Natural killer cell treated with Interleukin-12 subunit alpha and Interleukin-12 subunit beta and Interleukin-15 and Interleukin-18, amount 100 ng/mL, for 72 hours (primary cell): ENCODE data around the gene FNDC3B. TPM values are rescaled to one million over a fixed set of nuclear protein-coding genes. Genes with fewer than 3 reads are reported as not detected.
"Not testable (repeated sequence)": the region's sequence is repeated elsewhere in the genome, so short reads cannot be mapped to it uniquely, and the experiment has no call there.

Source experiments
- ATAC-seq, 2 donors: fragments of 150-1000 bp; cut with Tn5 transposase in 1 of 2; sonication (Bioruptor Pico), chemical (Tn5 transposase) in 1 of 2; 2 replicates each; pipeline ENCODE4 v1.10.0; 2021
- DNase-seq: peaks from one replicate; pipeline ENCODE4 v3.0.0; 2022; ENCODE audit warnings: low spot score
- H3K27ac Mint-ChIP-seq, 2 donors: 1 replicate in 1 of 2; 2 replicates in 1 of 2; pipeline ENCODE4 v1.8.0; 2022; ENCODE audit warnings: mixed read lengths in 2 of 2, mild to moderate bottlenecking in 1 of 2, moderate library complexity in 1 of 2
- H3K27me3 Mint-ChIP-seq, 2 donors: 1 replicate in 1 of 2; 2 replicates in 1 of 2; pipeline ENCODE4 v1.8.0; 2022; ENCODE audit warnings: mixed read lengths in 2 of 2
- H3K36me3 Mint-ChIP-seq: one replicate; pipeline ENCODE4 v1.8.0; 2022; ENCODE audit warnings: mixed read lengths
- H3K4me1 Mint-ChIP-seq, 2 donors: 1 replicate in 1 of 2; 2 replicates in 1 of 2; pipeline ENCODE4 v1.8.0; 2022; ENCODE audit warnings: low read depth in 2 of 2, mixed read lengths in 2 of 2, mild to moderate bottlenecking in 1 of 2
- H3K4me3 Mint-ChIP-seq: one replicate; pipeline ENCODE4 v1.8.0; 2022; ENCODE audit warnings: mixed read lengths
- H3K9me3 Mint-ChIP-seq: 2 replicates; pipeline ENCODE4 v1.8.0; 2022; ENCODE audit warnings: mixed read lengths
- total RNA-seq, 2 donors: library from RNA; stranded (reverse); gene quantifications; one replicate each; pipeline ENCODE4 v1.2.3, GENCODE V29; 2022

The FNDC3B gene
- total RNA-seq = 100 to 1,000 TPM; 149 to 217 TPM

DNA sequence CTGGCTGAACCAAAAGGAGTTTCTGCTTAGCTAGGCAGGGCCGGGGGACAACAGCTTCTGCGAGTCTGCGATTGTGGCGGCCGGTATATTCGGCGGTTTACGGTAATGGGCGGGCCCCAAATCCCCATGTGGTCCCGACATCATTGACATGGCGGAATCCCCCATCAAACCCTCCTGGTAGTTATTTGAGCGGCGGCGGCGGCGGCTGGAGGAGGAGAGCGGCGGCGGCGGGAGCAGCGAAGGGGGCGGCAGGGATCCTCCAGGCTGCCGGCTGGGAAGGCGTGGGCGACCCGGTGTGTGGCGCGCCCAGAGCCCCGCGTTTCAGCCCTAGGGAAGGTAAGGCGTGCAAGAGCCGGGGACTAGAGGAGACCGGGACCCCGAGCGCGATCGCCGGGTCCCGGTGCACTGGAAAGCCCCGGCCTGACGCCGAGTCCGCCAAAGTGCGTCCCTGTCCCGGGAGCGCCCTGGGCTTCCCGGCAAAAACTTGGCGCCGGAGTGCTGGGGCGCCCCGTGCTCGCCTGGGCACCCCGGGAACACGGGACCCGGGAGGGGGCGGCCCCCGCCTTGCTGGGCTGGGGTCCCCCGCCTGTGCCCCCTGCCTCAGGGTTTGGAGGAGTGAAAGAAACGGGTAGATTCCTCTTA is at the start of gene FNDC3B:
FNDC3B (plus strand) TSS at position 143 of the 642 bp plus-strand sequence. CDS start 72,902 bp downstream, outside the sequence.
- Mint-ChIP-seq H3K4me3 (peak within 1 kb of the TSS; percentile 92), H3K27ac (peak within 1 kb of the TSS; percentile 87 to 98), H3K27me3 (no peaks in the 10 kb centered on the region), H3K36me3 (peaks cover 12% of the 10 kb centered on the region), H3K4me1 (peaks cover 54 to 68% of the 10 kb centered on the region in 2 donors), H3K9me3 (peaks cover 4% of the 10 kb centered on the region)
- peak; percentile 94 for DNase-seq
- peak; percentile 87 to 91 for ATAC-seq

DNA sequence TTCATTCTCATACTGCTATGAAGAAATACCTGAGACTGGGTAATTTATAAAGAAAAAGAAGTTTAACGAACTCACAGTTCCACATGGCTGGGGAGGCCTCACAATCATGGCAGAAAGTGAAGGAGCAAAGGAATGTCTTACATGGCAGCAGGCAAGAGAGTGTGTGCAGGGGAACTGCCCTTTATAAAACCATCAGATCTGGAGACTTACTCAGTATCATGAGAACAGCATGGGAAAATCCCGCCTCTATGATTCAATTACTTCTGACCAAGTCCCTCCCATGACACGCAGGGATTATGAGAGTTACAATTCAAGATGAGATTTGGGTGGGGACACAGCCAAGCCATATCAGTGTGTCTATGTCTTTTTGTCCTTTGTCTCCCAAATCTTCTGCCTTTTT is 49.1 kb upstream of the FNDC3B start:
- not testable (repeated sequence) for H3K27me3 Mint-ChIP-seq, H3K4me3 Mint-ChIP-seq, H3K36me3 Mint-ChIP-seq, H3K9me3 Mint-ChIP-seq, ATAC-seq, DNase-seq
- Mint-ChIP-seq H3K4me1 (peaks cover 10 to 20% of the 10 kb centered on the region in 2 donors), H3K27ac (peak overlapping the region in 1 of 2 donors; percentile 49)

DNA sequence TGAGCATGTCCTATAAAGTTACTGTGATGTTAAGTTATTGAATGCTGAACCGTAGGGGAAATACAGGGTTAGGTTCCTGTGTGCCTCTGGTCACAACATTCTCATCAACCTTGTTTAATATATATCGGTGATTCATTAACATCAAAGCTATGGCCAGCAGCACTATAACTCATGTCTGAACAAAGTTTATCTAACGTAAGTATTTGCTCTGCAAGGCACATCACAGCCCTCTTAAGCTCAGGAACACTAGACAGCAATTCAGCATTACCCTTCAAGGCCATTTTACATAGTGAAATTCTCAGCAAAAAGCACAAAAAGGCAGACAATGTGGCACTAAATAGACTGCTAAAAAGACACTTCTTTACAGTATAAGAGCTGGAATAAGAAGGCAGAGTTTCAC is 48.2 kb upstream of the FNDC3B start:
- H3K27me3 Mint-ChIP-seq = no peaks in the 10 kb centered on the region
- H3K4me3 Mint-ChIP-seq = no peak overlapping the region
- peaks cover 15 to 18% of the 10 kb centered on the region in 2 donors for H3K4me1 Mint-ChIP-seq
- H3K36me3 Mint-ChIP-seq = peaks cover 4% of the 10 kb centered on the region
- DNase-seq (no peak), ATAC-seq (no peak)
- H3K9me3 Mint-ChIP-seq = no peaks in the 10 kb centered on the region
- H3K27ac Mint-ChIP-seq = no peak overlapping the region

DNA sequence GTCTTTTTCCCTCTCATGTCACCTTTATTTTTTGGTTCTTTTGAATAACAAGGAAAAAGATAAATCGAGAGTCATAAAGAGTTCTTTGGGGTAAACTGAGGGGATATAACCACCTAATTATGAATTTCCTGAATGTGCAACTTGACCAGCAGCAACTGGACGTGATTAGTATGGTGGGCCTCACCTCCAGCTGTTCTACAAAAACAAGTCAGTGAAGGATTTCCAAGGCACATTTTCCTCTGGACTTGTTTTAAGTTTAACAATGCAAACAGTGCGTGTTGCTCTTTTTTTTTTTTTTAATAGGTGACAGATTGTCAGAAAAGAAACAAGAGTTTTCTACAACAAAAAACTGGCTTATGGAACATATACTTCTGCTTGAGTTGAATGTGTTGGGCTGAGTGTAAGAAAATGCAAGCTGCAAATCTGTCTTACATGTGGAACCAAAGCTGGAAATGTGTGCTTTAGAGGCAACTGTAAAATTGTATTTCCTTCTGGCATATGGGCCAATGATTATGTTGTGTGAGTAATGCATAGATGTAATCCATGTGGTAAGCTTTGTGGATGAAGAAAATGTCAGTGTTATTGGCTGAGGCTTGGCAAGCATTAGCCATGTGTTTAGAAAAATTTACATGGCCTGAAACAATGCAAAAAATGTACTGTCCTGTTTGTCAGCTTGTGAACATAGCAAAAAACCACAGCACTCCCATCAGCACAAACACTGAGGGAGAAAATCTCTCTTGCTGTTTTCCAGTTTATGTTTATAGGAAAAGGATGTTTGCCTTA is 44.5 kb upstream of the FNDC3B start:
- H3K4me1 Mint-ChIP-seq = peaks cover 20 to 21% of the 10 kb centered on the region in 2 donors
- peaks cover 11% of the 10 kb centered on the region for H3K36me3 Mint-ChIP-seq
- H3K4me3 Mint-ChIP-seq = peak overlapping the region; percentile 36
- ATAC-seq (no peak), DNase-seq (no peak)
- H3K27me3 Mint-ChIP-seq = no peaks in the 10 kb centered on the region
- peaks cover 3% of the 10 kb centered on the region for H3K9me3 Mint-ChIP-seq
- H3K27ac Mint-ChIP-seq = peak overlapping the region; percentile 78 to 92

DNA sequence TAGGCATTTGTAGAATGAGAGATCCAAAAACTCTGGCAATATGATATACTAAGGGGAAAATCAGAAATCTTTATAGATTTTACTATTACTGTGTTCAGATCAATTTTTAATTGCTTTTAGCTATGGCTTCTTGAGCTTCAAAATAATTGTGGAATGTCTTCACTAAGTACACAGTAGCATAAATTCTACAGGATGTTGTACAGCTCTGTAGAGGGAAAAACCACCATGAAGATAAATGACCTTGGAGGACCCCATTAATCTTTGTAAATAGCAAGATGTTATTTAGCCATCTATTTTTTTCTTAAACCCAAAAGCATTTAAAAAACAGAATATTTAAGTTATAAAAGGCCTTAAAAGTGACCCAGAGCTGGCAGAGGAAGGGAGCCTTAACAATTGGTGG is 43.9 kb upstream of the FNDC3B start:
- H3K36me3 Mint-ChIP-seq = peaks cover 7% of the 10 kb centered on the region
- H3K4me3 Mint-ChIP-seq = peak overlapping the region; percentile 36
- H3K4me1 Mint-ChIP-seq = peaks cover 20 to 21% of the 10 kb centered on the region in 2 donors
- ATAC-seq (no peak), DNase-seq (no peak)
- H3K9me3 Mint-ChIP-seq = peaks cover 3% of the 10 kb centered on the region
- peak overlapping the region; percentile 78 to 92 for H3K27ac Mint-ChIP-seq
- no peaks in the 10 kb centered on the region for H3K27me3 Mint-ChIP-seq

DNA sequence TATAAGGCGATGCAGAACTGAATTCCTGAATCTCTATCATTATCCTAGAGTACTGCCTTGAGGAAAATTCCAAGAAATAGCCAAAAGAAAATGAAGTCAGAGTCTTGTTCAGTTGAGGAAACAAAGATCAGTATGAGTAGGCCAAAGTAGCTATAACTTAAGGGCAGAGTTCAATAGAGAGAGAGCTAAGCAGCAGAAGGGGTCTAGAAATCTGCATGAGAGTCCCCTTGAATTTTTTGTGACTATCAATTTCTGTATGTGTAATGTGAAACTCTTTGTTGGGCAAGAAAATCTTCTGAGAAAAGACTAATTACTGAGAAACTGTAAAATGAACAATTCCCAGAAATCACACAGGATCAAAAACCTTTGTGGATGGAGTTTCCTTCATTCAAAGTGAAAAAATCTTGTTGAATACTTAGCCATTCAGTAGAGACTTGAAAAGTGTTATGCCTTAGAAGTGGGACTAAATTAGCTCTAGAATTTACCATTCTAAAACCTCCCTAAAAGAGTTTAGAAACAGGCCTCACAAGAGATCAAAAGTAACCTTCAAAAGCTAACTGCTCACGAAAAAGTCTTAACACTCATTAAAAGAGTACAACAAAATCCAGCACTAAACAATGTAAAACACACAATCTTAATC is 43.1 kb upstream of the FNDC3B start:
- Mint-ChIP-seq H3K27me3 (no peaks in the 10 kb centered on the region), H3K9me3 (peaks cover 3% of the 10 kb centered on the region), H3K4me1 (peaks cover 21 to 24% of the 10 kb centered on the region in 2 donors), H3K4me3 (peak overlapping the region; percentile 45), H3K27ac (peak overlapping the region; percentile 78 to 92), H3K36me3 (peaks cover 7% of the 10 kb centered on the region)
- peak; percentile 84 to 90 for ATAC-seq
- no peak for DNase-seq

DNA sequence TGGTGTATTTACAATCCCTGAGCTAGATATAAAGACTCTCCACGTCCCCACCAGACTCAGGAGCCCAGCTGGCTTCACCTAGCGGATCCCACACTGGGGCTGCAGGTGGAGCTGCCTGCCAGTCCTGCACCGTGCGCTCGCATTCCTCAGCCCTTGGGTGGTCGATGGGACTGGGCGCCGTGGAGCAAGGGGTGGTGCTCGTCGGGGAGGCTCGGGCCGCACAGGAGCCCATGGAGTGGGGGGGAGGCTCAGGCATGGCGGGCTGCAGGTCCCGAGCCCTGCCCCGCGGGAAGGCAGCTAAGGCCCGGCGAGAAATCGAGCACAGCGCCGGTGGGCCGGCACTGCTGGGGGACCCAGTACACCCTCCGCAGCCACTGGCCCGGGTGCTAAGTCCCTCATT is 40.6 kb upstream of the FNDC3B start:
- not testable (repeated sequence) for H3K9me3 Mint-ChIP-seq, H3K4me3 Mint-ChIP-seq, H3K27me3 Mint-ChIP-seq, DNase-seq, H3K36me3 Mint-ChIP-seq, H3K27ac Mint-ChIP-seq, ATAC-seq
- H3K4me1 Mint-ChIP-seq = peaks cover 21 to 24% of the 10 kb centered on the region in 2 donors

- not testable (repeated sequence) for H3K9me3 Mint-ChIP-seq, ATAC-seq, H3K36me3 Mint-ChIP-seq, H3K4me3 Mint-ChIP-seq, H3K27me3 Mint-ChIP-seq, H3K4me1 Mint-ChIP-seq, H3K27ac Mint-ChIP-seq, DNase-seq
These were observed 37.8 kb upstream of the FNDC3B start for GRCh38 chr3:172001616-172002015.

- Mint-ChIP-seq H3K27me3 (no peaks in the 10 kb centered on the region), H3K9me3 (no peaks in the 10 kb centered on the region), H3K36me3 (no peaks in the 10 kb centered on the region), H3K4me3 (no peak overlapping the region), H3K27ac (no peak overlapping the region), H3K4me1 (peaks cover 0 to 4% of the 10 kb centered on the region in 2 donors)
- no peak for DNase-seq
- ATAC-seq = no peak
These were observed 36.8 kb upstream of the FNDC3B start for GRCh38 chr3:172002512-172003078.

DNA sequence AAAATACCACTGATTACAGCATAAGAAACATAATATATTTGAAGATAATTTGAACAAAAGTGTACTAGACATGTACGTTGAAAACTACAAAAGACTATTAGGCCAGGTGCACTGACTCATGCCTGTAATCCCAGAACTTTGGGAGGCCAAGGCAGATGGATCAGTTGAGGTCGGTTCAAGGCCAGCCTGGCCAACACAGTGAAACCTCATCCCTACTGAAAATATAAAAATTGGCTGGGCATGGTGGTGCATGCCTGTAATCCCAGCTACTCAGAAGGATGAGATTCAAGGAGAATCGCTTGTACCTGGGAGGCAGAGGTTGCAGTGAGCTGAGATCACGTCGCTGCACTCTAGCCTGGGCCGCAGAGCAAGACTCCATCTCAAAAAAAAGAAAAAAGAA is 36.2 kb upstream of the FNDC3B start:
- no peak overlapping the region for H3K4me3 Mint-ChIP-seq
- H3K36me3 Mint-ChIP-seq = no peaks in the 10 kb centered on the region
- peaks cover 0 to 4% of the 10 kb centered on the region in 2 donors for H3K4me1 Mint-ChIP-seq
- DNase-seq (no peak), ATAC-seq (no peak)
- no peaks in the 10 kb centered on the region for H3K27me3 Mint-ChIP-seq
- H3K27ac Mint-ChIP-seq = no peak overlapping the region
- no peaks in the 10 kb centered on the region for H3K9me3 Mint-ChIP-seq

- DNase-seq (no peak), ATAC-seq (no peak)
- Mint-ChIP-seq H3K27ac (no peak overlapping the region), H3K27me3 (no peaks in the 10 kb centered on the region), H3K36me3 (no peaks in the 10 kb centered on the region), H3K4me1 (peaks cover 0 to 4% of the 10 kb centered on the region in 2 donors), H3K9me3 (no peaks in the 10 kb centered on the region), H3K4me3 (no peak overlapping the region)
These were observed 32.4 kb upstream of the FNDC3B start for GRCh38 chr3:172007065-172007370.

- no peak for ATAC-seq
- no peak overlapping the region for H3K27ac Mint-ChIP-seq
- no peaks in the 10 kb centered on the region for H3K9me3 Mint-ChIP-seq
These were observed 29.6 kb upstream of the FNDC3B start for GRCh38 chr3:172009803-172010202.

DNA sequence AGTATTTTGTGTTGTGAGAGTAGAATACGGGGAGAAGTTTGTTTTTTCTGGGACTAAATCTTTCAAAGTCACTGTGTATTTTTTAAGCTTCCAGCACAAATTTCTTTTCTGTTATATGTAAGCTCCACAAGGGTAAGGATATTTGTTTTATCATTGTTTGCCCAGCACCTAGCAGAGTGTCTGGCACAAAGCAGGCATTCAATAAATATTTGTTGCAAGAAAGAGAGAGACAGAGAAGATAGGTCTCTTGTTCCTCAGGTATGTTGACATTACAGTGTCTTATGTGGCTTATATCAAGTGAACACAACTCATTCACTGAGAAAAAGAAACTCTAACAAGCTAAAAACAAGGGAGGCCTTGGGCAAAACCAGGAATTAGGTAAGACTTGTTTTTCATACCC is 26.6 kb upstream of the FNDC3B start:
- H3K4me3 Mint-ChIP-seq = no peak overlapping the region

More at GRCh38 chr3:172009803-172010202, 29.6 kb upstream of the FNDC3B start:
- no peak for DNase-seq
- Mint-ChIP-seq H3K36me3 (no peaks in the 10 kb centered on the region), H3K27me3 (peaks cover 0 to 2% of the 10 kb centered on the region in 2 donors), H3K4me1 (peaks cover 0 to 4% of the 10 kb centered on the region in 2 donors), H3K4me3 (no peak overlapping the region)

DNA sequence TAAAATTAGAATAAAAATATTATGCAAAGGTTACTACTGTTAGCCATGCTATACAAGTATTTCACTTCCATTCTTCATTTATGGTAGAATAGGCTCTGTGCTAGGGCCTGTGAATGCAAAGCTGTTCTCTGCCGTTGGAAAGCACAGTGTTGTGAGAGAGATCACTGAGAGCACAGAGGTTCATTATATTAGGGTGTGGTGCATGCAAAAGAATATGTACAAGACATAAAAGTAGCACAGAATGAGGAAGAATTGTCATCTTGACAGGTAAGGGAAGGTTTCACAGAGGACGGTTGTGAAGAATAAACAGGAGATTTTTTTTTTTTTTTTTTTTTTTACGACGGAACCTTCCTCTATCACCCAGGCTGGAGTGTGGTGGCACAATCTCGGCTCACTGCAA is 25.2 kb upstream of the FNDC3B start:
- ATAC-seq (no peak), DNase-seq (no peak)
- no peak overlapping the region for H3K4me3 Mint-ChIP-seq
- peaks cover 0 to 2% of the 10 kb centered on the region in 2 donors for H3K27me3 Mint-ChIP-seq
- no peak overlapping the region for H3K27ac Mint-ChIP-seq
- H3K9me3 Mint-ChIP-seq = no peaks in the 10 kb centered on the region
- no peaks in the 10 kb centered on the region for H3K36me3 Mint-ChIP-seq
- H3K4me1 Mint-ChIP-seq = peaks cover 0 to 4% of the 10 kb centered on the region in 2 donors

More for the DNA sequence above, 26.6 kb upstream of the FNDC3B start:
- H3K27ac Mint-ChIP-seq = no peak overlapping the region
- H3K9me3 Mint-ChIP-seq = no peaks in the 10 kb centered on the region
- no peak for DNase-seq
- H3K36me3 Mint-ChIP-seq = no peaks in the 10 kb centered on the region
- H3K27me3 Mint-ChIP-seq = peaks cover 0 to 2% of the 10 kb centered on the region in 2 donors
- no peak for ATAC-seq
- H3K4me1 Mint-ChIP-seq = peaks cover 0 to 4% of the 10 kb centered on the region in 2 donors
